Retinal pigment epithelial cell (primary cell): ENCODE data around the gene TBX3.

ENCODE experiments used
- DNase-seq: peaks from one replicate; pipeline ENCODE4 v3.0.0-alpha.2; 2010; ENCODE audit warnings: low read depth
- H3K4me3 ChIP-seq: 2 replicates; pipeline ENCODE4 v1.5.1; 2011; ENCODE audit warnings: mild to moderate bottlenecking, low read length, control low read depth, moderate library complexity
- TF ChIP-seq, protein P1 (sequence below): conservative IDR thresholded peaks from 2 replicates; pipeline ENCODE4 v1.5.1; 2011; ENCODE audit warnings: low read depth, low read length, control low read depth, inconsistent platforms

The TBX3 gene

DNA sequence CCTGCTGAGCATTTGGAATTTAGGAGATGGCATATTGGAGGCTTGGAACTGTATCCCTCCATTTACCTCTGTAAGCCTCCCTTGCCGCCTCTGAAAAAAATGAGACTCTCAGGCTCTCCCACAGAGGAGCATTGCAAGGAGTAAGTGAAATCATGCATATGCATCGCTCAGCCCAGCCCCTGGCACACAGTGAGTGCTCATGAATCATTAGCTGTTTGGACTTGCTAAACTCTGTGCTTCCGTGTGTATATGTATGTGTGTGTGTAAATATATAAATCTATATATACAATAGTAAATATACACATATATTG, 17.1 kb upstream of the TBX3 start:
- H3K4me3 ChIP-seq, result no peak overlapping the region
- TF ChIP-seq, protein P1, sequence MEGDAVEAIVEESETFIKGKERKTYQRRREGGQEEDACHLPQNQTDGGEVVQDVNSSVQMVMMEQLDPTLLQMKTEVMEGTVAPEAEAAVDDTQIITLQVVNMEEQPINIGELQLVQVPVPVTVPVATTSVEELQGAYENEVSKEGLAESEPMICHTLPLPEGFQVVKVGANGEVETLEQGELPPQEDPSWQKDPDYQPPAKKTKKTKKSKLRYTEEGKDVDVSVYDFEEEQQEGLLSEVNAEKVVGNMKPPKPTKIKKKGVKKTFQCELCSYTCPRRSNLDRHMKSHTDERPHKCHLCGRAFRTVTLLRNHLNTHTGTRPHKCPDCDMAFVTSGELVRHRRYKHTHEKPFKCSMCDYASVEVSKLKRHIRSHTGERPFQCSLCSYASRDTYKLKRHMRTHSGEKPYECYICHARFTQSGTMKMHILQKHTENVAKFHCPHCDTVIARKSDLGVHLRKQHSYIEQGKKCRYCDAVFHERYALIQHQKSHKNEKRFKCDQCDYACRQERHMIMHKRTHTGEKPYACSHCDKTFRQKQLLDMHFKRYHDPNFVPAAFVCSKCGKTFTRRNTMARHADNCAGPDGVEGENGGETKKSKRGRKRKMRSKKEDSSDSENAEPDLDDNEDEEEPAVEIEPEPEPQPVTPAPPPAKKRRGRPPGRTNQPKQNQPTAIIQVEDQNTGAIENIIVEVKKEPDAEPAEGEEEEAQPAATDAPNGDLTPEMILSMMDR, result no peak
- DNase-seq, result no peak

DNA sequence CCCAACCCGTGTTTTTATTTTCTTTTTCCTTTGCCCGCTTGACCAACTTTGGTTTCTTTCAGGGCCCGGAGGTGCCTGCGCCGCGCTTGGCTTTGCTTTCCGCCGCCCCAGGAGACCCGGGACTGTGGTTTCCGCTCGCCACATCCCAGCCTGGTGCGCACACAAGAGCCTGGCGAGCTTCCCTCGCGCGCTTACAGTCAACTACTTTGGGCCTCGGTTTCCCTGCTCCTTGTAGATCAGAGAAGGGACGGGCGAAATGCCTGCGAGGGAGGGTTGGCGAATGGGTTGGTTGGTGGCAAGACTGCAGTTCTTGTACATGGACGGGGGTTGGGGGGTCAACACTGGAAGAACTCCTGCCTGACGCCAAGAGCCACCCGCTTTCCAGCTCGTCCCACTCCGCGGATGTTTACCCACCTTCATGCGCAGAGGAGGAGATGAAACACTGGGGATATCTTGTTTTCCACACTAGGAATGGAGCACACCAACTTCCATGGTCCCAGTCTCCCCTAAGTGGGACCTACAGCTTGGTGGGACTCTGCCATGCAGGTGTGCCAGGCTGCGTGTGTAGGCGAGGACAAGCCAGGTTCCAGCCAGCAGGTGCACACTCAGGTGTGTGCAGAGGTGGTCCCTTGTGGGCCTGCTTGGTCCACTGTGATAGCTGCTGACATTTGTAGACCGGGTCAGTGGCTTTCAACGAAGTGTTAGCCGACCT, 16.6 kb upstream of the TBX3 start:
- TF ChIP-seq, protein P1, result no peak
- H3K4me3 ChIP-seq, result no peak overlapping the region
- no peak for DNase-seq

DNA sequence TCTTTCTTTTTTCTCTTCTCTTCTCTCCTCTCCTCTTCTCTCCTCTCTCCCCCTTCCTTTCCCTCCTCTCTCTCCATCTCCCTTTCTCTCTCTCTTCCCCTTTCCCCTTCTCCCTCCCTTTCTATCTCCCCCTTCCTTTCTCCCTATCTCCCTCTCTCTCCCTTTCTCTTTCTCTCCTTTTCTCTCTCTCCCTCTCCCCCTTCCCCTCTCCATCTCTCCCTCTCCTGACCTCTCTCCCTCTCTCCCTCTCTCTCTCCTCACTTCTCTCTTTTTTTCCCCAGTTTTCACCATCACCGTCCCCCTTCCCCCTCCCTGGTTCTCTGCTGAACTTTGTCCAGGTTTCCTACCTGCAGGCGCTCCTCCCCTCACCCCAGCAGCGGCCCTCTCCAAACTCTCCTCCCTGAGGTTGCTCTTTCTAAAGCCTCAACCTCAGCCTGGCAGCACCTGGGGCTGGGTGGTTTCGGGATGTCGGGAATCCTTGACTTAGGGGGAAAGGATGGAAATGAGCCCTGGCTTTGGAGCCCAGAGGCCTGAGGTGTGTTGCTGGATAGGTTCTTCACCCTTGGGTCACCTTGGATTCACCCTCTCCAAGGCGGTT, 14.7 kb upstream of the TBX3 start:
- DNase-seq, result no peak
- TF ChIP-seq, protein P1, result no peak
- no peak overlapping the region for H3K4me3 ChIP-seq

DNA sequence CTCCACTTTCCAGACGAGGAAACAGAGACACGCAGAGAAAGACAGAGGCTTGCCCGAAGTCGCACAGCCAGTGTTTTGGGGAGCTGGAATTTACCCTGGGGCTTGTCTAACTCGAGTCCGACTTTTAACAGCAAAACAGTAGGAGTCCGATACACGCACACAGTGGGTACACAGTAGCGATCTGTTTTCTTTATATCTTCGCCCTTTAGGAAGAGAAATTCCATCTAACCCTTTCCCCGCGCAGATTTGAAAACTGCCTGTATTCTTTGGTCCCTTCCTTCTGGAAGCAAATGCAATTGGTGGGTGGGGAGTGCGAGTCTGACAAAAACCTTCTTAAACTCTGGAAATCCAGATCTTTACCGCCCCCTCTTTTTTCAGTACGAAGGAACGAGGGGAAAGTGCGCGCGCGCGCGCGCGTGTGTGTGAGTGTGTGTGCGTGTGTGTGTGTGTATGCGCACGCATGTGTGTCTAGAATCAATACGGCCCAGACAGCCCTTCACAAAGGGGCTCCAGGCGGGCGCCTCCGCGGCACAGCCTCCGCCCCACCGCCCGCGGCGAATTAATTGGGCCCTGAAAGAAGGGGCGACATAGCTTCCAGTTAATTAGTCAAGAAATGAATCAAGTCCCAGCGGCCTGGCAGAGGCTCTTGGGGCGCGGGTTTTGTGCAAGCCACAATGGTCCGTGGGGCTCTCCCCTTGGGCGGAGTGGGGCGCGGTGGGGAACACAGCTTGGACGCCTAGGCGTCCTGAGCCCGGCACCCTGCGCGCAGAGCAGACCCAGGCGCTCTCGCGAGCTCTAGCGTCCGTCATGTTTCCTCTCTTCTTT, 14.0 kb upstream of the TBX3 start:
- TF ChIP-seq, protein P1, result no peak
- no peak overlapping the region for H3K4me3 ChIP-seq

GRCh38 chr12:114697243-114697716, 13.3 kb upstream of the TBX3 start:
- TF ChIP-seq, protein P1, result no peak
- no peak for DNase-seq
- no peak overlapping the region for H3K4me3 ChIP-seq

More for the DNA sequence above, 14.0 kb upstream of the TBX3 start:
- DNase-seq, result no peak

DNA sequence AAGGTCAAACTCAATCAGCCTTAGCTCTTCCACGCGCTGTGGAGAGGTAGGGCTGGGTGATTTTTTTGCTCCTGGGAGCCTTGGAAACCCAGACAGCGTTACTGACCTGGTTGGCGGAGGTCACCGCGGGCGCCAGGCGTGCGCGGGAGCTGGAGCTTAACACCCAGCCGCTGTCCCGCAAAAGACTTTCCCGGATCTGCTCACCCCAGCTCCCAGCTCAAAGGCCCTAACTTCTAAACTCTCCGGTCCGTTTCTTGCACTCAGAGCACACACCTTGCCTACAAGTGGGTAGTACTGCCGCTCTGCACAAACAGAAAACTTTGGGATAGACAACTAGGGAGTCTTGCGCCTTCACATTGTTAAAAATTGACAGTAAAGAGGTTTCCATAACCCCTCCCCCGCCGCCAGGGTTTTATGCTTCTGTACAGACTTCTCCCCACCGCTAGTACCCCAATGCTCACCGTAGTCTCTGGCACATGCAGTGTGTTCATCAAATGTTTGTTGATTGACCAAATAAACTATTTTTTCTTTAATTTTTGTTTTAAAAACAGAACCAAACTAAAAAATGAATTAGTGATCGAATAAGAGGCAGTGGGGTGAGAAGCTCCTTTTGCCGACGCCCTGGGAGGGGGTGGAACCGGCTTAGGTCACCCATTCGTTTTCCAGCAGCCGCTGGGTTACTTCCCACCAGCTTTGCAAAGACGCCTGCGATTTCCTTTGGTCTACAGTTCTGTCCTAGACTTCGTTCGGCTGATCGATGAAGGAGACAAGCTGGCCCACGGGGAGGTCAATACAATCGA, 12.7 kb upstream of the TBX3 start:
- TF ChIP-seq, protein P1, result no peak
- H3K4me3 ChIP-seq, result no peak overlapping the region
- DNase-seq, result no peak
